NCI-H2196 (cell line): ENCODE results near the gene HMG20A.
"Not testable (repeated sequence)": the region's sequence is repeated elsewhere in the genome, so short reads cannot be mapped to it uniquely, and the experiment has no call there.

ENCODE experiments used
- DNase-seq: peaks from one replicate; lab custom pipeline; 2025; ENCODE audit not compliant: unreplicated experiment; lab: John Stamatoyannopoulos, UW

Gene HMG20A

DNA sequence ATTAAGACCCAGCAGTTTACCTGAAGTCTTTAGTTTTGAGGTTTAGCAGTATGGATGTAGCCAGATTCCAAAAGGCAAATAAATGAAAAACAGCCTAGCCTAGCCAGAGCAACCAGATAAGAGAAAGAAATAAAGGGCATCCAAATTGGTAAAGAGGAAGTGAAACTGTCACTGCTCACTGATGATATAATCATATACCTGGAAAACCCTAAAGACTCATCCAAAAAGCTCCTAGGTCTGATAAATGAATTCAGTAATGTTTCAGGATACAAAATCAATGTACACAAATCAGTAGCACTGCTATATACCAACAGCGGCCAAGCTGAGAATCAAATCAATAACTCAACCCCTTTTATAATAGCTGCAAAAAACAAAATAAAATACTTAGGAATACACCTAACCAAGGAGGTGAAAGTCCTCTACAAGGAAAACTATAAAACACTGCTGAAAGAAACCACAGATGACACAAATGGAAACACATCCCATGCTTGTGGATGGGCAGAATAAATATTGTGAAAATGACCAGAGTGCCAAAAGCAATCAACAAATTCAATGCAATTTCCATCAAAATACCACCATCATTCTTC lies 14.4 kb upstream of the HMG20A start:
- not testable (repeated sequence) for DNase-seq

DNA sequence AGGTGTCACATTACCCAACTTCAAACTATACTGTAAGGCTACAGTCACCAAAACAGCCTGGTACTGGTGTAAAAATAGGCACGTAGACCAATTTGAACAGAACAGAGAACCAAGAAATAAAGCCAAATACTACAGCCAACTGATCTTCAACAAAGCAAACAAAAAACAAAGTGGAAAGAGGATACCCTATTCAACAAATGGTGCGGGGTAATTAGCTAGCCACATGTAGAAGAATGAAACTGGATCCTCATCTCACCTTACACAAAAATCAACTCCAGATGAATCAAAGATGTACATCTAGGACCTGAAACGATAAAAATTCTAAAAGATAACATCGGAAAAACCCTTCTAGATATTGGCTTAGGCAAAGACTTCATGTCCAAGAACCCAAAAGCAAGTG lies 13.8 kb upstream of the HMG20A start:
- no peak for DNase-seq

DNA sequence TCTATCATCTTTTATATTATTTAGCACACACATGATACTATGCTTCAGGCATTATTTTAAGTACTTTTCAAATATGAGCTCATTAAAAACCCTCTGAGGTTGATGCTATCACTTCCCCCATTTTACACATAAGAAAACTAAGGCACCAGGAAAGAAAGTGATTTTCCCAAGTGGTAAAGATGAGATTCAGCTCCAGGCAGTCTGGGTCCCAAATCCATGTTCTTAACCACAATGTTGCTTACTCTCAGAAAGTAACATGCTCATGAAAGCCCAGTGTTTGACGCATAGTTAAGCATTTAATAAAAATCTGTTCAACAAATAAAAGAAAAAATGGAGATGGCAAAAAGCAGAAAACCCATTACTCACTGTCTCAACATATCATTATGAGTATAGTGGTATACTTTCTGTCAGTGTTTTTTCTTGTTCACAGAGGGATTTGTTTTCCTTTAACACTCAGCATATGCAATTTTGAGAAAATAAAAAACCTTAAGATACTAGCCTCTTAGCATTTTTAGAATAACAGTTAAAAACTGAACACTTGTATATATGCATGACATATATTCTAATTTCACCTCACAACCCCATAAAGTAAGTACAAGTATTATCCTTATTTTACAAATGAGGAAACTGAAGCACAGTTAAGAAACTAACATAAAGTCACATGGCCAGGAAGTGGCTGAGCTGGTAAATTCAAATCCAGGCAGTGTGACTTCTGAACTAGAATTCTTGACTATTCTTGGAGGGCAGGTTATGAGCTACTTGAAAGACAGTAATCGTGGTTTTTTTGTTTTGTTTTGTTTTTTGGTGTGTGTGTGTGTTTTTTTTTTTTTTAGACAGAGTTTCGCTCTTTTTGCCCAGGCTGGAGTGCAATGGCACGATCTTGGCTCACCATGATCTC lies 11.2 kb upstream of the HMG20A start:
- DNase-seq = no peak

DNA sequence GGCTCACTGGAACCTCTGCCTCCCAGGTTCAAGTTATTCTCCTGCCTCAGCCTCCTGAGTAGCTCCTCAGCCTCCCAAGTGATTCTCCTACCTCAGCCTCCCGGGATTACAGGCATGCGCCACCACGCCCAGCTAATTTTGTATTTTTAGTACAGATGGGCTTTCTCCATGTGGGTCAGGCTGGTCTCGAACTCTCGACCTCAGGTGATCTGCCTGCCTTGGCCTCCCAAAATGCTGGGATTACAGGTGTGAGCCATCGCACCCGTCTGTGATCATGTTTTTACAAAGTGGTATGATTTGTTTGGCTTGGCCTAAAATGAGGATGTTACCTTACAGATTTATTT lies 10.6 kb upstream of the HMG20A start:
- DNase-seq = not testable (repeated sequence)

DNA sequence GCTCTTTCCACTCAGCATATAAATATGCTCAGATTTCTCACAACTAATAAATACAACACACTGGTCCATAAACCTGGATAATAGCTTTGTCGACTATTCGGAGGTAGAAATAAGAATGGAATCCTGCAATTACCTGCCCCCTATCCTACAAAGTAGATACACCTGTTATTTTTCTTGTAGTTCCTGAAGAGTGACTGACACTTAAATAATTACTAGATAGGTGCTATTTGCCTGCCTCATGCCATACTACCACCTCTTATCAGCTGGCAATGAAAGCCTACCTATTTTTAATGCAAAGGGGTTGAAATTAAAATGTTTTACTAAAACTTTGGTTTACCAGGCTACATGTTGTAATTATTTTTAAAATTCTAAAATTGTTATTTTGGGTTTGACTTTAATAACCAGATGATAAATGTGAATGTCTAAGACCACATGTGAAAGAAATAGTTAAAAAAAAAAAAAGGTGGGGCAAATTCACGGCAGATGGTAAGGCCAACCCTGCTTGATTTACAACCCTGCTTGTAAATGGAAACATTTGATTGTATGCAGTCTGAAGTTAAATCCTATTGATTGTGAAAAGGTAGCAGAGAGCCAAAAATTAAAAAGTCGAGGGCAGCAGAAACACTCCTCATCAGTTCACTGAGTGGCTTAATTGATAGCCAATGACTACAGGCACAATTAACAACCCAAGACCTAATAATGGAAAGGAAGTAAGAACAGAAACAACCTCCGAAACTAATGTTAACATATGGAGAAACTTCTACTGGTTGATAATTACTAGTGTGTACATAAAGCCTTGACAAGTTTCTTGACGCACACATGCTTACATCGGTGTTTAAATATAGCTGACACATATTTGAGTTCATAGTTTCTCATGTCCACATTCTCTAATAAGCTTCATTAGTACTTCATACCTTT lies 9.7 kb upstream of the HMG20A start:
- no peak for DNase-seq

DNA sequence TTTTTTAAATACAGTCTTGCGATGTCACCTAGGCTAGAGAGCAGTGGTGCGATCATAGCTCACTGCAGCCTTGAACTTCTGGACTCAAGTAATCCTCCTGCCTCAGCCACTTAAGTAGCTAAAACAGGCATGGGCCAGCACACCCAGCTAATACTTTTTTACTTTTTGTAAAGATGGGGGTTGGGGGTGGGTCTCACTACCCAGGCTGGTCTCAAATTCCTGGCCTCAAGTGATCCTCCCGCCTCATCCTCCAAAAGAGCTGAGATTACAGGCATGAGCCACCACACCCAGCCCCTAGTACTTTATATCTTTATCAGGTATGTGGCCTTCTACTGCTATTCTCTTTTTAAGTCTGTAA lies 9.1 kb upstream of the HMG20A start:
- no peak for DNase-seq

DNA sequence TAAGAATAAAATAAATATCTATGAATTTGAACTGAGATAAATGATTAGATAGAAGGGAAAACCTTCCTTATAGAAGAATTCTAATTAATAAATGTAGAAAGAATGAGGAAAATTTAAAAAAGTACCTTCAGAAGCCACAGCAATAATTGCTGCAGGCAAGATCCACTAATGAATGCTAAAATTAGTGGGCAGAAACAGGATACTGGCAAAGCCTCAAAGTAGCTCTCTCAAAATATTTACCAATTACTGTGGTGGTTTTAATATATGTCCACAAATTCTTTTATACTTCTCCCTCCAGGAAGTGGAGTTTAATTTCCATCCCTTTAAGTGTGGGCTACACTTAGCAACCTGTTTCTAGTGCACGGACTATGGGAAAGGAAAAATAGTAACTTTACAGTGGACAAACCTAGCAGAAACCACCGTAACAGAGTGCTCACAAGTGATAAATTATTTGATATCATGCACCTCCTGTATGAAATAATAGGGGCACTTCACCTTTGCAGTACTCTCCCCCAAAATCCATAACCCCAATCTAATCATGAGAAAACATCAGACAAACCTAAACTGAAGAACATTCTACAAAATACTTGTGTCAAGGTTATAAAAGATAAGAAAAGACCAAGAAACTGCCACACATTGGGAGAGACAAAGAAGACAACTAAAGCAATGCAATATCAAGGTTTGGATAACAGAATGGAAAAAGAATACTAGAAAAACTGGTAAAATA lies 7.6 kb upstream of the HMG20A start:
- no peak for DNase-seq

DNA sequence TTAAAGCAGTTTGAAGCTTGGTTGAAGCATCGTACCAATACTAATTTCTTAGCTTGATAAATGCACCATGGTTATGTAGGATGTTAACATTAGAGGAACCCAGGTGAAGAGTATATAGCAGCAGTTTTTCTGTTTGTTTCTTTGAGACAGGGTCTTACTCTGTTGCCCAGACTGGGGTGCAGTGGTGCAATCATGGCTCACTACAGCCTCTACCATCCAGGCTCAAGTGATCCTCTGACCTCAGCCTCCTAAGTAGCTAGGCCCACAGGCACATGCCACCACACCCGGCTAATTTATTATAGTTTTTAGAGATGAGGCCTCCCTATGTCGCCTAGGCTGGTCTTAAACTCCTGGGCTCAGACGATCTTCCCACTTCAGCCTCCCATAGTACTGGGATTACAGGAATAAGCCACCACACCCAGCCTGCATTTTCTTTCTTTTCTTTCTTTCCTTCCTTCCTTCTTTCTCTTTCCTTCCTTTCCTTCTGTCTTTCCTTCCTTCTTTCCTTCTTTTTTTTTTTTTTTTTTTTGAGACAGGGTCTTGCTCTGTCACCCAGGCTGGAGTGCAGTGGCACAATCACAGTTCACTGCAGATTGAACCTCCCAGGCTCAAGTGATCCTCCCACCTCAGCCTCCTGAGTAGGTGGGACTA lies 6.9 kb upstream of the HMG20A start:
- no peak for DNase-seq

DNA sequence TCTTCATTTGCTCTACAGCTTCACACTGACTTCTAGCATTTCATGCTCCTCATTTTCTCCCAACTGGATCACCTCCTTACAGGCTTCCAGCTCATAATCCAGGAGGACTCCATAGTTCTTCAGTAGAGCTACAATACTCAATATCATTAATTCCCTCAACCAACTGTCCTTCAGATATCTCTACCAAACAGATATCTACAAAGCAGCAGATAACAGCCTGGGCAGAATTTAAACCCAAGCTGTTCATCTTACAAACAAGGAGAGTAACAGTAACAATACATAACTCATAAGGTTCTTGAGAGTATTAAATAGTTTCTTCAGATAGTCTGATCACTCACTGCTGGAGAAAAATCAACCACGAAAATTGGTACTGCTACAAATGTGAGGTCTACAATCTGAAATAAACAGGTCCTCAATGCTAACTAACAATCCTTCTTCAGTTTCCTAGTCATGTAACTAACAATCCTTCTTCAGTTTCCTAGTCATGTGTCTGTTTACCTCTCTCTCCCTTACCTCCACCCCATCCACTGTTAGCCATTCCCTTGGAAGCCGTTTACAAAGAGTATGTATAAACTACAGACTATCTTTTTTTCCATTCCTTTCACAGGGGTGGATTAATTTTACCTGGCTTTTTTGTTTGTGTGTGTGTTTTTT lies 5.8 kb upstream of the HMG20A start:
- no peak for DNase-seq

DNA sequence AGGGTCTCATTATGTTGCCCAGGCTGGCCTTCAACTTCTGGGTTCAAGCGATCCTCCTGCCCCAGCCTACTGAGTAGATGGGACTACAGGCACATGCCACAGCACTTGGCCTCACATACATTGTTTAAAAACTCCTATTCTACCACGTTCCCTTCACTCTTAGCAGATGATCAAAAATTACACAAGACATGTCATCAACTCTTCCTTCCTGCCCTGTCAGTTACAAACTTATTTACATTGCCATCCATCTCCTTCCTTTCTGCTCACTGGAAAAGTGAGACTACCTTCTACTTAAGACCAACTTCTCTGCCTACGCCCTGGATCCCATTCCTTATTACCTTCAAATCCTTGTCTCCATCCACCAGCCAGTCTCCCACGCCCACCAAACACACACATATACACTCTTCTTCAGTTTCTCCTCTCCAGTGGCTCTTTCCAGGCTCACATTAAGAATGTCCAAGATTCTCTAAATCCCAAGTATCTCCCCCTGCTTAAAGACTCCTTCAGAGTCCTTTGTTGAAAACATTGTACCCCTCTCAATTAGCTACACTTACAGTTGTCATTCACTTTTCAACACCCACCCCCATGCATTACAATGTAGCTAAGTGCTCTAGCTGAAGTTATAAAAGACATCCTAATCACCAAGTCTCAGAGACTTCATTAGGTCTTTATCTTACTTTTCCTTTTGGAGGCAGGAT lies 5.1 kb upstream of the HMG20A start:
- no peak for DNase-seq

DNA sequence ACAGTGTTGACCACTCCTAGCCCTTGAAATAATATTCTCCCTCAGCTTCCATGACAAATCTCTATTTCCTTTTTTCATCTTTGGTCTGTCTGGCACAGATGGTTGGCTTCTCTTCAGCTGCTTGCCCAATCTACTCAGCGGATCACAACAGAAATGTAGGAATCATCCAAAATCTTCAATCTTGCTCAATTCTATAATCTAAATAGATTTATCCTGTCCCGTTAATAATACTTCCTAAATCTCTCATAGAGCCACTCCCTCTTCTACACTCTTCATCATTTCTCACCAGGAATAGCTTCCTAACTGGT lies 4.6 kb upstream of the HMG20A start:
- DNase-seq = no peak

DNA sequence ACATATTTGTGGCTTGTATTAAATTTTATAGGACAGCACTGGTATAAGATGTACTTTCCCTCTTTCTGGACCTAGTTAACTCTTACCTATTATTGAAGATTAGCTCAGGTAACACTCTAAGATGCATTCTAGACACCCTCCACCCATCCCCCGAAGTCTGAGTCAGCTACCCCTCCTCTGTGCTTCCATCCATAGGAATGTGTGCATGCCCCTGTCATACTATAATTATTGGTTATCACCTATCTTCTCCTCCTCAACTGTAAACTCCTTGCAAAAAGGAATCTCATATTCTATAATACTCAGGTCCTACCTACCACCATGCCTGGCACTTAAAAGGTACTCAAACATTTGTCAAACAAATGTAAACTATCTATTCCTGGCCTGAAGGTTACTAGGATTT lies 3.7 kb upstream of the HMG20A start:
- DNase-seq = no peak

DNA sequence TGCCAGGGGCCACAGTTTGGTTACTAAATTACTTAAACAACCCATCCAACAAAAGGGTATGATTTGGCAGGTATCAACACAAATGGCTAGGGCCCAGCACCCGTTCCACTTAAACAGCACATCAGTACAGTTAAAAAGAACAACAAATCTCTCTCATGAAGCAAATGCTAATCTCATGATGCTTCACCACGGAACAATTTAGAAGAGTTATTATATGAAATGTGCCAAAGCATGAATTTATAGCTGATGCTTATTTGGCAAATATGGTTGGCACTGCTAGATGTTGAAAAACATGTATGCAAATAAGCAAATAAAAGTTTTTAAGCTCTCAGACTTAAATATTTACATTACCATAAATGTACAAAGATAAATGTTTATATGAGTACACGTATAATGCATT lies 3.1 kb upstream of the HMG20A start:
- no peak for DNase-seq

DNA sequence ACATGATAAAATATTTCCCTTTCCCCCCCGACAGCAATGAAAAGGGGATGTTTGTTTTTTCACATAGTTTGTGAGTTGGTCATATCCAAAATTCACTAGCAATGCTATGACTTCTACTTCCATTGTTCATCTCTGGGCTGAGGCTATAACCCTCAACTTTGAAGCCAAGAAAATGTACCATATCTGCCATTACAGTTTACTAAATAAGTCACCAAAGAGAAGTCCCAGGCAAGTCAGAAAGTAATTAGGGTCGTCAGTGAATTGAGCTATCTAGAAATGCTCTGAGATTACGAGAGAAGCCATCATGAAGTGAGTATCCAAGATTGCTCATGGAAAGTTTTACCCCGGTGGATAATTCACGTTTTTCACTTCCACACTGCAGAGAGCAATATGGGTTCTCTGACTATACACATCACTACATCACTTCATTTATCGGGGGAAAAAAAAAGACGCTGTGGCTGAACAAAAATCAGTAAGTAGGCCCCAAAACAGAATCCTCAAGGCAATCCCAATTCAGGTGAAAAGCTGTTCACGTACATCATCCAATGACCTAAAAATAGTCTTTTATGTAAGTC lies 2.2 kb upstream of the HMG20A start:
- DNase-seq = no peak

DNA sequence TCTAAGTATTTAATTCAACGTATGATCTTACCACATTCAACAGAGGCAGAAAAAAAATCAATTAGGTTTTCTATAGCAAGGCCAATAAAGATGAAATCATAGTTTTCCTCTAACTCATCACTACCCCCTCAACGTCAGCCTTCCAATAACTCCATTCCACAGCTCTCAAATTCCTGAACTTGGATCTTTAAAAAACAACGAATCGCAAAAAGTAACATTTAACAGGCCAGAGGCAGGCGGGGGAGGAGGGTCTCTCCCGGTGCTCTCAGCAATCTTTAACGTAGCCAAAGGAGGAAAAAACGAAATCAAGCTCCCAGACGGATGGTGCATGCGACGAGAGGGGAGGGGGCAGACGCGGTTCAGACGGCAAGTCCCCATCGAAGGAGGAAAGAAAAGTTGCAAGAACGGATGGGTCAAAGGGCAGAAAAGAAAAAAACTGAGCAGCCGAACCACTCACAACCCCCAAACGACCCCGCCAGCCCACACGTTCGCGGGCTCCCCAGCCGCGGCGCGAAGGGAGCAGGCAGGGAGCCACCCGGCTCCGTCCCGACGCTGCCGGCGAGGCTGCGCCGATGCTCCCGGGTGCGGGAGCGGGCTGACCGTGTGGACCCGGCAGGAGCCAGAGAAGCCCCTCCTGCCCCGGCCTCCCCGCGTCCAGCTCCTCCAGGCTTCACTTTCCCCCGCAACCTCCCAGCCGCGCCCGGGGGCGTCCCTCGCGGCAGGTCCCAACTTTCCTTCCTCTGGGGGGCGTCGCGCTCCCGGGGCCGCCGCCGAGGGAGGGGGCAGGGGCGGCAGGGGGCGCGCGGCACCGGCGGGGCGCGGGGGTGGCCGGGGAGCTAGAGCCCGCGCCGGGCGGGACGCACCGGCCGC lies 1.5 kb upstream of the HMG20A start:
- no peak for DNase-seq

DNA sequence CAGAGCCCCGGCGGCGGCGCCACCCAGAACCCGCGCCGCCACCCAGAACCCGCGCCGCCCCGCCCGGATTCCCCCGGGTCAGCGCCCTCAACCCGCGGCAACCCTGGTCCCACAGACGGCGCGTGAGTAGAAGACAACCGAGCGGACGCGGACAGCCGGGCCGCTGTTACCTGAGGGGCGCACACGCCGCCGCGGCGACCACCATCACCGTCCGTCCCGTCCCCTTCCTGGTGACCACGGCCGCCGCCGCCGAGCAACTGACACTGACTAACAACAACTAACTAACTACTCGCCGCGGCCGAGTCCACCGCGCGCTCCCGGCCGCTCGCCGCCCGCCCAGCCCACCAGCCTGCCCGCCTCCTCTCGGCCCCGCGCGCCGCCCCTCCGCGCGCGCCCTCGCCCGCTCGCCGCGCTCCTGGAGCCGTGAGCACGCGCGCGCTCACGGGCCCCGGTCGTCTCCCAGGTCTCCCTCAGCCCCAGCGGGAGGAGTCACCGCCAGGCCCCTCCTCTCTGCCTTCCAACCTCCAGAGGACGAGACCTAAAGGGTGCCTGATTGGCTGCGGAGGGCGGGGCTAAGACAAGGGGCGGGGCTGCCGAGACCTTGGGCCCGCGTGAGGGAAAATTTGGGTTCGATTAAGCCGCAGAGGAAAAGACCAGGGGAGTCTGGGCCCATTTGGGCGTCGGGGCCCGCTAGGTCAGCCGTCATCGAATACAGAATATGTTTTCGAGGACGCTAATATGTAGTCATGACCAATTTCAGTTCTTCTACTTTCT lies 665 bp upstream of the HMG20A start, which contains the start of gene PEAK1:
Gene PEAK1, minus strand, starts transcription at position 269 of the 774 bp plus-strand sequence. CDS start 238,178 bp downstream, outside the sequence.
- DNase-seq = peak; percentile 91

DNA sequence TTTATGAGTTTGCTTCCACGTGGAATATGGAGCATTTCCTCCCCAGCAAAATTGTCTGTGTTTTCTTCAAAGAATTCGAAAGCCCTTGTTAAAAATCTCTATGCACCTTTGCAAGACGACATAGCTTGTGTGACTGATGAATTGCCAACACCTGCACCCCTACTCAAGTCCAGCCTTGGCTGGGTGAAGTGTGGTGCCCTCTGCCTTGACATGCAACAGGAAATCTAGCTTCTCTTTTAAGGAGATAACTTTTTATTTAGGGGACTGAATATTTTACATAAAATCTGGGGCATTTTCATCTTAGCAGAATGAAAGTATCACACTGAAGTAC lies 647 bp downstream of the HMG20A start:
- DNase-seq = no peak

DNA sequence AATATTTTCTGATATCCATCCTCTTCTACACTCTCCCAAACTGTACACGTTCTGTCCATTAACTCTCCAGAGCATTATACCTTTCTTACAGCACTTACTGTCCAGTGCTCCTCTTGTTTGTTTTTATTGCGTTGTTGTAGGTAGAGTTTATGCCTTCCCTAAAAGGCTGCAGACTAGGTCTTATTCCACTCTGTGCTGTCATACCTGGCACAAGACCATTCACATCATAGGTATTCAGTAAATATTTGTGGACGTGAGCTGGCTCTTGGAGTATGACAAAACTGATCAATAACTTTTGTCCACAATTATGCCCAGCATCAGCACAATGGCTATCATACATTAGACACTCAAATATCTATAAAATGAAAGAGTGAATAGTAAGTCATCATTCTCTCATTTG lies 4.4 kb downstream of the HMG20A start:
- DNase-seq = no peak
